HepG2 (cell line): ENCODE data around the gene FRMD6. TPM values are rescaled to one million over a fixed set of nuclear protein-coding genes. Genes with fewer than 3 reads are reported as not detected.

Source experiments
- ATAC-seq: fragments of 200-7000 bp; cut with Tn5 transposase; 3 replicates; pipeline ENCODE4 v1.9.1; 2020; ENCODE audit warnings: mild to moderate bottlenecking, moderate library complexity
- BruUV-seq: library from RNA; stranded (reverse); fragments of 400-500 nt; replicated peaks from 2 replicates; lab custom pipeline; 2021; lab: Mats Ljungman, UMichigan
- CTCF ChIA-PET: fragments of 300-600 bp; formaldehyde crosslinking; extraction: SDS; loops from one replicate; lab custom pipeline; 2021; ENCODE audit warnings: low total read pairs, inconsistent platforms, low intra/inter-chr PET ratio; lab: Yijun Ruan, JAX
- POLR2A ChIA-PET: fragments of 350-600 bp; sonication (Branson Sonifier 250); formaldehyde crosslinking; loops from one replicate; lab custom pipeline; 2020; ENCODE audit warnings: antibody characterized with exemption, inconsistent platforms; lab: Yijun Ruan, JAX
- DNase-seq: peaks from one replicate; pipeline ENCODE4 v3.0.0-alpha.2; 2015; ENCODE audit warnings: low spot score
- FAIRE-seq: peaks from 3 replicates; lab custom pipeline; 2011; peaks lifted over from hg19 to GRCh38; lab: Jason Lieb, UNC
- H2AFZ ChIP-seq: one replicate; pipeline ENCODE4 v1.6.1; 2011; ENCODE audit warnings: low read length, inconsistent platforms
- H3K27ac ChIP-seq: fragments of 300-600 bp; 3 replicates; pipeline ENCODE4 v1.8.0; 2011; ENCODE audit warnings: mixed run types, mild to moderate bottlenecking, mixed read lengths, low read length, inconsistent platforms; ENCODE audit not compliant: insufficient read depth; ENCODE audit errors: extremely low read length
- H3K27me3 ChIP-seq, 2 experiments: fragments of 200-600 bp in 1 of 2; 2 replicates in 1 of 2; 3 replicates in 1 of 2; pipeline versions ENCODE4 v1.6.0 to v1.8.0; 2011; ENCODE audit warnings: low read length in 2 of 2, mild to moderate bottlenecking in 2 of 2, moderate library complexity in 2 of 2, inconsistent platforms in 1 of 2; ENCODE audit not compliant: insufficient read depth in 2 of 2, control insufficient read depth in 1 of 2
- H3K36me3 ChIP-seq, 2 experiments: fragments of 200-600 bp in 1 of 2; replicated peaks in 1 of 2; 2 replicates in 1 of 2; 3 replicates in 1 of 2; pipeline versions ENCODE4 v1.5.1 to v1.8.0; 2011; ENCODE audit warnings: low read length in 2 of 2, inconsistent platforms in 1 of 2; ENCODE audit not compliant: insufficient read depth in 2 of 2, control insufficient read depth in 1 of 2
- H3K4me1 ChIP-seq: 2 replicates; pipeline ENCODE4 v1.5.1; 2012; ENCODE audit warnings: low read length, inconsistent platforms; ENCODE audit not compliant: insufficient read depth
- H3K4me2 ChIP-seq: 2 replicates; pipeline ENCODE4 v1.6.0; 2011; ENCODE audit warnings: low read depth, low read length, inconsistent platforms
- H3K4me3 ChIP-seq, 3 experiments: fragments of 200-600 bp in 1 of 3; sonication (generic), shearing (Covaris generic) in 1 of 3; replicated peaks in 1 of 3; 2 replicates each; pipeline ENCODE4 v1.5.1; 2011 to 2016; ENCODE audit warnings: low read length in 3 of 3, inconsistent platforms in 2 of 3, low read depth in 2 of 3, mild to moderate bottlenecking in 2 of 3, control low read depth in 1 of 3, mixed read lengths in 1 of 3; ENCODE audit not compliant: insufficient read depth in 1 of 3
- H3K79me2 ChIP-seq: one replicate; pipeline ENCODE4 v1.6.1; 2011; ENCODE audit warnings: low read length, inconsistent platforms; ENCODE audit not compliant: insufficient read depth
- H3K9ac ChIP-seq: 2 replicates; pipeline ENCODE4 v1.6.0; 2011; ENCODE audit warnings: mild to moderate bottlenecking, low read depth, low read length, inconsistent platforms; ENCODE audit not compliant: insufficient read depth
- H3K9me3 ChIP-seq: 2 replicates; pipeline ENCODE4 v1.5.1; 2012; ENCODE audit warnings: mild to moderate bottlenecking, low read length
- H4K20me1 ChIP-seq: 2 replicates; pipeline ENCODE4 v1.6.0; 2011; ENCODE audit warnings: inconsistent platforms, mild to moderate bottlenecking, low read length, moderate library complexity; ENCODE audit not compliant: insufficient read depth
- ATF6 ChIP-seq: sonication (generic); formaldehyde crosslinking; conservative IDR thresholded peaks from 2 replicates; pipeline ENCODE4 v1.4.0; 2020; ENCODE audit warnings: missing genetic modification reagents
- HOMEZ ChIP-seq: IDR thresholded peaks from 2 replicates; pipeline ENCODE4 v1.6.1; 2016; ENCODE audit warnings: low read depth
- LRRFIP1 ChIP-seq: sonication (generic); formaldehyde crosslinking; conservative IDR thresholded peaks from 2 replicates; pipeline ENCODE4 v1.4.0; 2020; ENCODE audit warnings: missing genetic modification reagents
- MZF1 ChIP-seq: sonication (generic); formaldehyde crosslinking; IDR thresholded peaks from 2 replicates; pipeline ENCODE4 v1.8.1; 2023; ENCODE audit warnings: mild to moderate bottlenecking, missing genetic modification reagents, borderline replicate concordance
- NKX3-1 ChIP-seq: sonication (generic); formaldehyde crosslinking; IDR thresholded peaks from 2 replicates; pipeline ENCODE4 v1.5.0; 2020; ENCODE audit warnings: missing genetic modification reagents
- ONECUT2 ChIP-seq: sonication (generic); formaldehyde crosslinking; IDR thresholded peaks from 2 replicates; pipeline ENCODE4 v1.4.0; 2020; ENCODE audit warnings: missing genetic modification reagents
- ZNF674 ChIP-seq: sonication (generic); formaldehyde crosslinking; IDR thresholded peaks from 2 replicates; pipeline ENCODE4 v1.5.0; 2020; ENCODE audit warnings: low read depth, mild to moderate bottlenecking, missing genetic modification reagents
- ZNF703 ChIP-seq: sonication (generic); formaldehyde crosslinking; IDR thresholded peaks from 2 replicates; pipeline ENCODE4 v1.5.1; 2020; ENCODE audit warnings: missing genetic modification reagents, mild to moderate bottlenecking, moderate library complexity, borderline replicate concordance
- ZNF879 ChIP-seq: sonication (generic); formaldehyde crosslinking; IDR thresholded peaks from 2 replicates; pipeline ENCODE4 v1.8.1; 2023; ENCODE audit warnings: missing genetic modification reagents
- ZNF883 ChIP-seq: sonication (generic); formaldehyde crosslinking; IDR thresholded peaks from 2 replicates; pipeline ENCODE4 v1.5.1; 2020; ENCODE audit warnings: mild to moderate bottlenecking, missing genetic modification reagents; ENCODE audit errors: not compliant biosample characterization
- ZSCAN20 ChIP-seq: sonication (generic); formaldehyde crosslinking; IDR thresholded peaks from 2 replicates; pipeline ENCODE4 v1.4.0; 2020; ENCODE audit warnings: missing genetic modification reagents, mild to moderate bottlenecking, borderline replicate concordance
- ZSCAN5A ChIP-seq: sonication (generic); formaldehyde crosslinking; IDR thresholded peaks from 2 replicates; pipeline ENCODE4 v1.8.0; 2022; ENCODE audit warnings: mild to moderate bottlenecking, missing genetic modification reagents, borderline replicate concordance
- WGBS: methylation state at CpG from one replicate; pipeline ENCODE4 v1.1.6; 2017; ENCODE audit warnings: low lambda C conversion rate; 5-methylcytosine and 5-hydroxymethylcytosine counted together
- in situ Hi-C: cut with HindIII; loops from 2 replicates; pipeline ENCODE4 v1.10.0; 2017; ENCODE audit warnings: low pct_unique_long_range_greater_than_20kb; ENCODE audit not compliant: extremely low pct_ligation_motif_present
- intact Hi-C: fragments of 100-400 bp; cut with micrococcal nuclease; formaldehyde crosslinking; loops from one replicate; pipeline ENCODE4 v1.10.0; 2022; ENCODE audit not compliant: unreplicated experiment
- polyA plus RNA-seq, 8 experiments: library from polyadenylated mRNA; depleted of rRNA in 3 of 8; stranded (reverse) in 7 of 8; unstranded in 1 of 8; fragments of >200 nt; fragmentation: Illumina TruSeq in 4 of 8; extraction: Trizol in 4 of 8; gene quantifications; 2 replicates each; pipeline versions ENCODE4 v1.2.1 to v1.2.3, GENCODE V29; 2011 to 2016; ENCODE audit warnings: low read depth in 4 of 8, missing spikeins in 1 of 8, mixed read lengths in 1 of 8; ENCODE audit not compliant: insufficient read depth in 1 of 8
- total RNA-seq, 5 experiments: library from RNA; depleted of rRNA; stranded (reverse); fragments of >200 nt; fragmentation: Illumina TruSeq; extraction: Trizol; gene quantifications; 2 replicates each; pipeline ENCODE4 v1.2.3, GENCODE V29; 2016; ENCODE audit warnings: low read depth in 1 of 5

The FRMD6 gene
- total and polyA plus RNA-seq, 2 of the 13 experiments (the other 11 are each of a cell fraction or from before 2014, with no cell fraction given) = 2.4 to 5.4 TPM

GRCh38 chr14:51624955-51625569 lies 26.6 kb upstream of the FRMD6 start (continued):
- TF ChIP-seq ATF6 (CRISPR knock-in tag) = no peak
- no peak for TF ChIP-seq ZNF674 (CRISPR knock-in tag)
- TF ChIP-seq HOMEZ = no peak

- POLR2A ChIA-PET = no interaction called here
- H3K27ac ChIP-seq = no peak overlapping the region
- no peaks in the 10 kb centered on the region for H3K27me3 ChIP-seq
- H3K4me2 ChIP-seq = no peak overlapping the region
- CTCF ChIA-PET = no interaction called here
- ATAC-seq (no peak), DNase-seq (no peak), FAIRE-seq (no peak)
- in situ Hi-C loops (no loop called here), intact Hi-C loops (no loop called here)
- H3K36me3 ChIP-seq = no peaks in the 10 kb centered on the region
- TF ChIP-seq ZSCAN5A (CRISPR knock-in tag) (no peak), ZSCAN20 (CRISPR knock-in tag) (no peak), LRRFIP1 (CRISPR knock-in tag) (no peak), ZNF883 (CRISPR knock-in tag) (no peak), ONECUT2 (CRISPR knock-in tag) (no peak), MZF1 (CRISPR knock-in tag) (no peak), ZNF703 (CRISPR knock-in tag) (no peak), NKX3-1 (CRISPR knock-in tag) (no peak), ZNF879 (CRISPR knock-in tag) (no peak)
- no peak overlapping the region for H3K4me3 ChIP-seq
- no peak overlapping the region for H3K9ac ChIP-seq
- no peaks in the 10 kb centered on the region for H4K20me1 ChIP-seq
- BruUV-seq = no TSS peak
- H3K9me3 ChIP-seq = no peaks in the 10 kb centered on the region
- 2% methylated on average over 2 of the region's 2 CpGs for WGBS
- H3K4me1 ChIP-seq = no peaks in the 10 kb centered on the region
- H2AFZ ChIP-seq = no peak overlapping the region
- H3K79me2 ChIP-seq = no peaks in the 10 kb centered on the region
Observed at GRCh38 chr14:51626185-51626584, 25.5 kb upstream of the FRMD6 start.
